ENCODE data around the gene TCTN2. TPM values are rescaled to one million over a fixed set of nuclear protein-coding genes. Genes with fewer than 3 reads are reported as not detected.

TCTN2 gene
- total and polyA plus RNA-seq, 10 of the 15 experiments (the other 5 are each of a cell fraction or from before 2014, with no cell fraction given), result 0.55 to 5.5 (median 3.3) TPM

DNA sequence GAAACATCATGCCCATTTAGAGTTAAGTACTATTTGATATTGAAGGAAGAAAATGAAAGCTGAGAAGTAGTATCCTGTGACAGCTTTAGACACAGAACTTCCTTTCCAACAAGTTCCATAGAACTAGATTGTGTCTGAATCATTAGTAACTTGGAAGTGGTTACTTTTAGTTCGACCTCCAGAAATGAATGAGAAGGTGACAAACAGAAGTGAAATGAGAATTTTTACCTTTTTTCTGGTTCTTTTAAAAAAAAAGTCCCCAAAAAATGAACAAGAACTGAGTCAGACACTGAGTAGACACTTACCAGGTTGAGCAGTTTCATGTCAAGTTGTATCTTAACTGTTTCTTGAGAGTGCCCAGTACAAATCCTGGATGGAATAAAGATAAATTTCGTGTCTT, 44.3 kb downstream of the TCTN2 start:
- H3K36me3 ChIP-seq (ENCODE audit: control insufficient read depth in 2 of 2, insufficient read depth in 2 of 2, low read length in 1 of 2), result no peaks in the 10 kb centered on the region; a peak in 3 of 4 replicates
- in situ Hi-C loops (cut with MboI) (no loop called here), intact Hi-C loops (cut with micrococcal nuclease; ENCODE audit: unreplicated experiment) (loop anchor here (2.0 kb wide), 1 partner anchor 82 kb away; the partner anchor contains the start of genes EIF2B1 and GTF2H3)
- 0% methylated on average over 2 of the region's 2 CpGs for WGBS (ENCODE audit: insufficient coverage, insufficient replicate concordance, low lambda C conversion rate, missing lambda C conversion rate)
- peaks cover 15% of the 10 kb centered on the region for H3K4me1 ChIP-seq (ENCODE audit: control insufficient read depth, insufficient read depth, low read length)
- H4K20me1 ChIP-seq (ENCODE audit: control insufficient read depth, insufficient read depth), result no peaks in the 10 kb centered on the region
- CTCF ChIA-PET, result interaction anchor here (1.0 to 1.4 kb wide), 2 partner anchors 47 to 56 kb away, joined by 3 to 4 read pairs; partner anchors contain the start of gene DNAH10
- H2AFZ ChIP-seq (ENCODE audit: control insufficient read depth, low read depth, low read length), result peak overlapping the region; percentile 7; the same call in 1 of the 2 replicates
- ATAC-seq, result peak; percentile 2; the same call in 1 of the 3 replicates
- BruUV-seq (replicated peaks), result no TSS peak
- no peak for FAIRE-seq
- peak overlapping the region; percentile 91 for H3K27ac ChIP-seq (ENCODE audit: control insufficient read depth, insufficient read depth)
- H3K9me3 ChIP-seq (replicated peaks; ENCODE audit: control insufficient read depth, insufficient read depth, low read length), result no peaks in the 10 kb centered on the region
- SMC1A ChIA-PET (ENCODE audit: uncharacterized antibody, unreplicated experiment), result interaction anchor here (0.8 to 5.2 kb wide), 5 partner anchors 10 to 55 kb away, joined by 3 to 32 read pairs (median 23); no protein-coding TSS in a partner anchor
- H3K4me3 ChIP-seq, result peak overlapping the region; percentile 84; the same call in 1 of the 2 replicates
- DNase-seq (ENCODE audit: low read depth, low spot score), result no peak
- peaks cover 34% of the 10 kb centered on the region for H3K79me2 ChIP-seq (ENCODE audit: control insufficient read depth, insufficient read depth, low read length)
- POLR2A ChIA-PET, result interaction anchor here (0.6 to 5.5 kb wide), 4 partner anchors 9 to 256 kb away, joined by 3 to 56 read pairs (median 10); no protein-coding TSS in a partner anchor
- peak overlapping the region; percentile 100 for H3K4me2 ChIP-seq (ENCODE audit: control insufficient read depth, insufficient read depth)
- no peak overlapping the region for H3K9ac ChIP-seq (ENCODE audit: control insufficient read depth, insufficient read depth, low read length)
- RAD21 ChIA-PET (ENCODE audit: unreplicated experiment), result interaction anchor here (1.0 to 1.8 kb wide), 2 partner anchors 33 to 47 kb away, joined by 3 to 4 read pairs; partner anchors contain the start of gene DNAH10
- H3K27me3 ChIP-seq (replicated peaks in 1 of 2; ENCODE audit: control insufficient read depth in 2 of 2, insufficient read depth in 2 of 2, low read length in 1 of 2), result no peaks in the 10 kb centered on the region
- TF ChIP-seq MTA3 (IDR thresholded peaks at IDR 0.05; ENCODE audit: borderline replicate concordance, low read length) (0 out of 2 replicates have a peak, but pooled peaks have one; percentile 46), CBFB (IDR thresholded peaks at IDR 0.05; ENCODE audit: low read depth) (no peak), JUNB (IDR thresholded peaks at IDR 0.05) (peak; percentile 75), NRF1 (conservative IDR thresholded peaks at IDR 0.05; ENCODE audit: low read depth, low read length) (no peak), TCF7 (IDR thresholded peaks at IDR 0.05; ENCODE audit: borderline replicate concordance) (peak; percentile 46; the same call in 1 of the 2 replicates), RUNX3 (IDR thresholded peaks at IDR 0.05; ENCODE audit: low read length) (peak; percentile 58), ELK1 (IDR thresholded peaks at IDR 0.05; ENCODE audit: low read depth, low read length) (no peak), NFIC (IDR thresholded peaks at IDR 0.05; ENCODE audit: low read depth, low read length) (peak; percentile 45; the same call in 1 of the 2 replicates), GABPA (IDR thresholded peaks at IDR 0.05; ENCODE audit: low read depth) (0 out of 2 replicates have a peak, but pooled peaks have one; percentile 20), ZBED1 (IDR thresholded peaks at IDR 0.05; ENCODE audit: borderline replicate concordance) (no peak), ATF2 (IDR thresholded peaks at IDR 0.05; ENCODE audit: low read length) (peak; percentile 28; the same call in 1 of the 2 replicates), ETV6 (conservative IDR thresholded peaks at IDR 0.05 in 1 of 2, IDR thresholded peaks at IDR 0.05 in 1 of 2; ENCODE audit: borderline replicate concordance in 1 of 2, low read depth in 1 of 2) (peak in 1 of 2 experiments; percentile 71; a peak in 1 of 4 replicates), NR2C2 (IDR thresholded peaks at IDR 0.05; ENCODE audit: borderline replicate concordance, control insufficient read depth, insufficient read length, low read depth) (no peak)
- TF ChIP-seq, protein P1, sequence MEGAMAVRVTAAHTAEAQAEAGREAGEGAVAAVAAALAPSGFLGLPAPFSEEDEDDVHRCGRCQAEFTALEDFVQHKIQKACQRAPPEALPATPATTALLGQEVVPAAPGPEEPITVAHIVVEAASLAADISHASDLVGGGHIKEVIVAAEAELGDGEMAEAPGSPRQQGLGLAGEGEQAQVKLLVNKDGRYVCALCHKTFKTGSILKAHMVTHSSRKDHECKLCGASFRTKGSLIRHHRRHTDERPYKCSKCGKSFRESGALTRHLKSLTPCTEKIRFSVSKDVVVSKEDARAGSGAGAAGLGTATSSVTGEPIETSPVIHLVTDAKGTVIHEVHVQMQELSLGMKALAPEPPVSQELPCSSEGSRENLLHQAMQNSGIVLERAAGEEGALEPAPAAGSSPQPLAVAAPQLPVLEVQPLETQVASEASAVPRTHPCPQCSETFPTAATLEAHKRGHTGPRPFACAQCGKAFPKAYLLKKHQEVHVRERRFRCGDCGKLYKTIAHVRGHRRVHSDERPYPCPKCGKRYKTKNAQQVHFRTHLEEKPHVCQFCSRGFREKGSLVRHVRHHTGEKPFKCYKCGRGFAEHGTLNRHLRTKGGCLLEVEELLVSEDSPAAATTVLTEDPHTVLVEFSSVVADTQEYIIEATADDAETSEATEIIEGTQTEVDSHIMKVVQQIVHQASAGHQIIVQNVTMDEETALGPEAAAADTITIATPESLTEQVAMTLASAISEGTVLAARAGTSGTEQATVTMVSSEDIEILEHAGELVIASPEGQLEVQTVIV (IDR thresholded peaks at IDR 0.05; ENCODE audit: borderline replicate concordance, partially characterized antibody), result no peak
- TF ChIP-seq, protein P2, sequence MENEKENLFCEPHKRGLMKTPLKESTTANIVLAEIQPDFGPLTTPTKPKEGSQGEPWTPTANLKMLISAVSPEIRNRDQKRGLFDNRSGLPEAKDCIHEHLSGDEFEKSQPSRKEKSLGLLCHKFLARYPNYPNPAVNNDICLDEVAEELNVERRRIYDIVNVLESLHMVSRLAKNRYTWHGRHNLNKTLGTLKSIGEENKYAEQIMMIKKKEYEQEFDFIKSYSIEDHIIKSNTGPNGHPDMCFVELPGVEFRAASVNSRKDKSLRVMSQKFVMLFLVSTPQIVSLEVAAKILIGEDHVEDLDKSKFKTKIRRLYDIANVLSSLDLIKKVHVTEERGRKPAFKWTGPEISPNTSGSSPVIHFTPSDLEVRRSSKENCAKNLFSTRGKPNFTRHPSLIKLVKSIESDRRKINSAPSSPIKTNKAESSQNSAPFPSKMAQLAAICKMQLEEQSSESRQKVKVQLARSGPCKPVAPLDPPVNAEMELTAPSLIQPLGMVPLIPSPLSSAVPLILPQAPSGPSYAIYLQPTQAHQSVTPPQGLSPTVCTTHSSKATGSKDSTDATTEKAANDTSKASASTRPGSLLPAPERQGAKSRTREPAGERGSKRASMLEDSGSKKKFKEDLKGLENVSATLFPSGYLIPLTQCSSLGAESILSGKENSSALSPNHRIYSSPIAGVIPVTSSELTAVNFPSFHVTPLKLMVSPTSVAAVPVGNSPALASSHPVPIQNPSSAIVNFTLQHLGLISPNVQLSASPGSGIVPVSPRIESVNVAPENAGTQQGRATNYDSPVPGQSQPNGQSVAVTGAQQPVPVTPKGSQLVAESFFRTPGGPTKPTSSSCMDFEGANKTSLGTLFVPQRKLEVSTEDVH (IDR thresholded peaks at IDR 0.05; ENCODE audit: low read depth, partially characterized antibody), result no peak
